HG02610 (cell line): ENCODE measurements around the gene ESCO1.
A peak's percentile ranks its signal among the peaks of the same experiment; 100 is the strongest.
"Not testable (repeated sequence)": the region's sequence is repeated elsewhere in the genome, so short reads cannot be mapped to it uniquely, and the experiment has no call there.

Experiments used
- ATAC-seq: cut with Tn5 transposase; IDR thresholded peaks from one replicate; pipeline ENCODE4 v1.9.1; 2021; ENCODE audit warnings: mild to moderate bottlenecking, moderate library complexity; ENCODE audit not compliant: unreplicated experiment

Gene ESCO1

GRCh38 chr18:21593540-21594257, 6.8 kb downstream of the ESCO1 start:
- ATAC-seq = peak; percentile 87

- not testable (repeated sequence) for ATAC-seq
These were observed 8.1 kb downstream of the ESCO1 start for GRCh38 chr18:21592361-21592760.

- no peak for ATAC-seq
These were observed 16.1 kb downstream of the ESCO1 start for GRCh38 chr18:21584391-21584790.

GRCh38 chr18:21575656-21576055, 24.8 kb downstream of the ESCO1 start:
- ATAC-seq = no peak

- no peak for ATAC-seq
These were observed 28.7 kb downstream of the ESCO1 start for GRCh38 chr18:21571772-21572171.

GRCh38 chr18:21559195-21559594, 41.3 kb downstream of the ESCO1 start:
- ATAC-seq = no peak

- no peak for ATAC-seq
These were observed 42.8 kb downstream of the ESCO1 start for GRCh38 chr18:21557607-21558253.

GRCh38 chr18:21550510-21550970, 50.0 kb downstream of the ESCO1 start:
- no peak for ATAC-seq

- ATAC-seq = no peak
These were observed 51.9 kb downstream of the ESCO1 start for GRCh38 chr18:21548647-21549046.

GRCh38 chr18:21546423-21546822, 54.1 kb downstream of the ESCO1 start:
- no peak for ATAC-seq

- no peak for ATAC-seq
These were observed 62.3 kb downstream of the ESCO1 start for GRCh38 chr18:21538230-21538629.

- no peak for ATAC-seq
These were observed 66.2 kb downstream of the ESCO1 start for GRCh38 chr18:21534327-21534726.

GRCh38 chr18:21526463-21526862, 74.0 kb downstream of the ESCO1 start:
- no peak for ATAC-seq

GRCh38 chr18:21525916-21526315, 74.6 kb downstream of the ESCO1 start:
- ATAC-seq = no peak

GRCh38 chr18:21522530-21522929, 78.0 kb downstream of the ESCO1 start:
- ATAC-seq = no peak

- ATAC-seq = no peak
These were observed 86.8 kb downstream of the ESCO1 start for GRCh38 chr18:21513741-21514140.

- ATAC-seq = no peak
These were observed 87.2 kb downstream of the ESCO1 start for GRCh38 chr18:21513292-21513691.

- no peak for ATAC-seq
These were observed 91.4 kb downstream of the ESCO1 start for GRCh38 chr18:21509062-21509461.

GRCh38 chr18:21507913-21508701, 92.4 kb downstream of the ESCO1 start:
- ATAC-seq = no peak

- ATAC-seq = no peak
These were observed 97.8 kb downstream of the ESCO1 start for GRCh38 chr18:21502661-21503060.

GRCh38 chr18:21499997-21500396, 100.5 kb downstream of the ESCO1 start:
- ATAC-seq = no peak
